ENCODE data around the gene USP13.

Gene USP13

DNA sequence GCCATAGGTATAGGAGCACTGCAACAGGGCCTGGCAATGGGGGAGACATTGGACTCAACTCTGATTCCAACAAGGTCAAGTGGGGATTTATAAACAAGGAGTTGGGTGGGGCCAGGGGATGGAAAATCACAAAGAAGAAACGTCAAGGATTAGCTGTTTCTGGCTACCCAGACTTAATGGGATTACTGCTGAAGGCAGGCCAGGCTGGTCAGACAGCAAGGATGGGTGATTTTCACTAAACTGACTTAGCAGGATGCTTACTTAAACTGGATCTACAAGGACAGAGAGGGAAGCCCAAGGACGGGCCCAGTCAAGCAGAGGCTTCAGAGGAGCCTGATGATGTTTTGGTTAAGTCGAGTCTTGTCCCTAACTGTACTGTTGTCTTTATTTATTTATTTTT, 76.2 kb downstream of the USP13 start:
- H3K27me3 ChIP-seq (ENCODE audit: low read depth, low read length): no peaks in the 10 kb centered on the region

DNA sequence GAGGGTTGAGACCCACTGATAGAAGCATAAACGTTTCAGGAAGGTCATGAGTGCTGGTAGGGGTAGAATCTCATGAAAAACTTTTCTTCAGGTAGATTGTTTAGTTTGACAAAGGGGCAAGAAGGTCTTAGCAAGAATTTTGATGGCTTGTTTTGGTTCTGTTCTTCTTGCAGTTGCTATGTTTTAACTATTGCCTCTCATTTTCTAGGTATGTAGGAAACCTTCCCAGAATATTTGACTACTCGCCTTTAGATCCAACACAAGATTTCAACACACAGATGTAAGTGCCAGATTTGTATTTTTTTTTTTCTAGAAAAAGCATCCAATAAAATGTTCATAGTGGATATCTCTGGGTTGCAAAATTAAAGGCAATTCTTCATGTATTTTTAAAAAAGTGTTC, 77.1 kb downstream of the USP13 start:
- H3K9me3 ChIP-seq (ENCODE audit: insufficient read depth, low read length): no peaks in the 10 kb centered on the region
- no peak for TF ChIP-seq EZH2phosphoT487 (IDR thresholded peaks at IDR 0.05; ENCODE audit: low read depth)
- no peak for TF ChIP-seq CTCF (IDR thresholded peaks at IDR 0.05; ENCODE audit: low read depth, low read length)
- no peaks in the 10 kb centered on the region; the same call in 1 of the 2 replicates for H3K79me2 ChIP-seq (ENCODE audit: low read length)
- peaks cover 12% of the 10 kb centered on the region; the same call in 1 of the 2 replicates for H4K20me1 ChIP-seq (ENCODE audit: insufficient read depth, low read length)
- H3K4me2 ChIP-seq (ENCODE audit: low read length): no peak overlapping the region
- H3K4me1 ChIP-seq (ENCODE audit: low read length): peaks cover 18% of the 10 kb centered on the region
- no peak overlapping the region for H3K9ac ChIP-seq (ENCODE audit: low read length)
- H3K27ac ChIP-seq (ENCODE audit: low read length): no peak overlapping the region
- no peak overlapping the region for H3K4me3 ChIP-seq (ENCODE audit: low read length)
- H3K27me3 ChIP-seq (ENCODE audit: low read depth, low read length): no peaks in the 10 kb centered on the region
- no peak overlapping the region for H2AFZ ChIP-seq (ENCODE audit: low read depth, low read length)
- peaks cover 20% of the 10 kb centered on the region for H3K36me3 ChIP-seq (replicated peaks; ENCODE audit: low read depth, low read length)

More for the DNA sequence above, 76.2 kb downstream of the USP13 start:
- Histone ChIP-seq H3K27ac (ENCODE audit: low read length) (no peak overlapping the region), H3K4me1 (ENCODE audit: low read length) (peaks cover 18% of the 10 kb centered on the region), H3K9ac (ENCODE audit: low read length) (no peak overlapping the region), H3K4me3 (ENCODE audit: low read length) (no peak overlapping the region), H3K9me3 (ENCODE audit: insufficient read depth, low read length) (no peaks in the 10 kb centered on the region), H3K4me2 (ENCODE audit: low read length) (no peak overlapping the region), H3K79me2 (ENCODE audit: low read length) (no peaks in the 10 kb centered on the region; the same call in 1 of the 2 replicates), H4K20me1 (ENCODE audit: insufficient read depth, low read length) (peaks cover 12% of the 10 kb centered on the region; the same call in 1 of the 2 replicates), H3K36me3 (replicated peaks; ENCODE audit: low read depth, low read length) (peaks cover 20% of the 10 kb centered on the region), H2AFZ (ENCODE audit: low read depth, low read length) (no peak overlapping the region)
- TF ChIP-seq EZH2phosphoT487 (IDR thresholded peaks at IDR 0.05; ENCODE audit: low read depth): no peak
- no peak for TF ChIP-seq CTCF (IDR thresholded peaks at IDR 0.05; ENCODE audit: low read depth, low read length)

GRCh38 chr3:179730506-179730905, 77.7 kb downstream of the USP13 start:
- no peak overlapping the region for H3K9ac ChIP-seq (ENCODE audit: low read length)
- no peak overlapping the region for H2AFZ ChIP-seq (ENCODE audit: low read depth, low read length)

GRCh38 chr3:179731544-179731943, 78.7 kb downstream of the USP13 start:
- H3K9me3 ChIP-seq (ENCODE audit: insufficient read depth, low read length): no peaks in the 10 kb centered on the region
- H3K27ac ChIP-seq (ENCODE audit: low read length): no peak overlapping the region
- H3K9ac ChIP-seq (ENCODE audit: low read length): no peak overlapping the region
- H4K20me1 ChIP-seq (ENCODE audit: insufficient read depth, low read length): peaks cover 3% of the 10 kb centered on the region; the same call in 1 of the 2 replicates
- no peak for TF ChIP-seq CTCF (IDR thresholded peaks at IDR 0.05; ENCODE audit: low read depth, low read length)
- no peak for TF ChIP-seq EZH2phosphoT487 (IDR thresholded peaks at IDR 0.05; ENCODE audit: low read depth)
- H3K27me3 ChIP-seq (ENCODE audit: low read depth, low read length): no peaks in the 10 kb centered on the region
- peaks cover 20% of the 10 kb centered on the region for H3K36me3 ChIP-seq (replicated peaks; ENCODE audit: low read depth, low read length)
- H3K79me2 ChIP-seq (ENCODE audit: low read length): no peaks in the 10 kb centered on the region
- no peak overlapping the region for H3K4me3 ChIP-seq (ENCODE audit: low read length)
- H3K4me1 ChIP-seq (ENCODE audit: low read length): peaks cover 3% of the 10 kb centered on the region
- H3K4me2 ChIP-seq (ENCODE audit: low read length): no peak overlapping the region
- no peak overlapping the region for H2AFZ ChIP-seq (ENCODE audit: low read depth, low read length)

More at GRCh38 chr3:179730506-179730905, 77.7 kb downstream of the USP13 start:
- Histone ChIP-seq H3K4me3 (ENCODE audit: low read length) (no peak overlapping the region), H3K27ac (ENCODE audit: low read length) (no peak overlapping the region), H3K4me1 (ENCODE audit: low read length) (peaks cover 14% of the 10 kb centered on the region), H3K27me3 (ENCODE audit: low read depth, low read length) (no peaks in the 10 kb centered on the region), H3K79me2 (ENCODE audit: low read length) (no peaks in the 10 kb centered on the region; the same call in 1 of the 2 replicates), H3K4me2 (ENCODE audit: low read length) (no peak overlapping the region), H3K9me3 (ENCODE audit: insufficient read depth, low read length) (no peaks in the 10 kb centered on the region), H4K20me1 (ENCODE audit: insufficient read depth, low read length) (peaks cover 8% of the 10 kb centered on the region; the same call in 1 of the 2 replicates), H3K36me3 (replicated peaks; ENCODE audit: low read depth, low read length) (peaks cover 20% of the 10 kb centered on the region)
- TF ChIP-seq EZH2phosphoT487 (IDR thresholded peaks at IDR 0.05; ENCODE audit: low read depth) (no peak), CTCF (IDR thresholded peaks at IDR 0.05; ENCODE audit: low read depth, low read length) (no peak)

Data from OCI-LY3 (cell line).